ENCODE data around the gene SNAP29.
"Not testable (repeated sequence)": the region's sequence is repeated elsewhere in the genome, so short reads cannot be mapped to it uniquely, and the experiment has no call there.

SNAP29 gene

DNA sequence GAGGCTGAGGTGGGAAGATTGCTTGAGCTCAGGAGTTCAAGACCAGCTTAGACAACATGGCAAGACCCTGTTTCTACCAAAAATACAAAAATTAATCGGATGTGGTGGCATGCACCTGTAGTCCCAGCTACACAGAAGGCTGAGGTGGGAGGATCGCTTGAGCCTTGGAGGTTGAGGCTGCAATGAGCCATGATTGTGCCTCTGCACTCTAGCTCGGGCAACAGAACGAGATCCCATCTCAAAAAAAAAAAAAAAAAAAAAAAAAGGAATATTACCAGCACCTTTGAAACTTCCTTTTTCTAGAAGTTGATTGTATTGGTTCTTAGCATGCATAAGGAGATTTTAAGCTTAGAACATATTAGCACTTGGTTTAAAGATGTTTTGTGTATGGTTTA, 69.8 kb downstream of the SNAP29 start:
- no peak for DNase-seq (ENCODE audit: low read depth in 2 of 3, low spot score in 2 of 3)

DNA sequence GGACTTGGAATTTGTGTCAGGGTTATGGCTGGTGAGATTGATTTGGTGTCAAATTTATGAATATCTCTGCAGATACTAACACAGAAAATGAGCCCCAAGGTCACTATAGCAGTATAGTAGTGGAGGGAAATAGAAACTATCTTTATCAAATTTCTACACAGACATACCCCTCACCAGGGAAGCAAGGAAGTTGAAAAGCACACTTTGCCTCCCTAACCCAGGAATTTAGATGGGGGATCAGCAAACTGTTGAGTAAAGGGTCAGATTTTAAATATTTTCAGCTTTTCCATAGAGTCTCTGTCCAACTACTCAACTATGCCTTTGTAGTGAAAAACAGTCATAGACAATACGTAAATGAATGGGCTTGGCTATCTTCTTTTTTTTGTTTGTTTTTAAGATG, 71.2 kb downstream of the SNAP29 start:
- no peak for DNase-seq (ENCODE audit: low read depth in 2 of 3, low spot score in 2 of 3)

DNA sequence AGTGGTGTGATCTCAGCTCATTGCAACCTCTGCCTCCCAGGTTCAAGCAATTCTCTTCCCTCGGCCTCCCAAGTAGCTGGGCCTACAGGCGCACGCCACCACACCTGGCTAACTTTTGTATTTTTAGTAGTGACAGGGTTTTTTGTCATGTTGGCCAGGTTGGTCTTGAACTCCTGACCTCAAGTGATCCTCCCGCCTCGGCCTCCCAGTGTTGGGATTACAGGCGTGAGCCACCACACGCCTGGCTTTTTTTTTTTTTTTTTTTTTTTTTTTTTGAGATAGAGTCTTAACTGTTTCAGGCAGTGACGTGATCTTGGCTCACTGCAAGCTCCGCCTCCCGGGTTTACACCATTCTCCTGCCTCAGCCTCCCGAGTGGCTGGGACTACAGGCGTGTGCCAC, 71.6 kb downstream of the SNAP29 start:
- DNase-seq (ENCODE audit: low read depth in 2 of 3, low spot score in 2 of 3) = not testable (repeated sequence)

DNA sequence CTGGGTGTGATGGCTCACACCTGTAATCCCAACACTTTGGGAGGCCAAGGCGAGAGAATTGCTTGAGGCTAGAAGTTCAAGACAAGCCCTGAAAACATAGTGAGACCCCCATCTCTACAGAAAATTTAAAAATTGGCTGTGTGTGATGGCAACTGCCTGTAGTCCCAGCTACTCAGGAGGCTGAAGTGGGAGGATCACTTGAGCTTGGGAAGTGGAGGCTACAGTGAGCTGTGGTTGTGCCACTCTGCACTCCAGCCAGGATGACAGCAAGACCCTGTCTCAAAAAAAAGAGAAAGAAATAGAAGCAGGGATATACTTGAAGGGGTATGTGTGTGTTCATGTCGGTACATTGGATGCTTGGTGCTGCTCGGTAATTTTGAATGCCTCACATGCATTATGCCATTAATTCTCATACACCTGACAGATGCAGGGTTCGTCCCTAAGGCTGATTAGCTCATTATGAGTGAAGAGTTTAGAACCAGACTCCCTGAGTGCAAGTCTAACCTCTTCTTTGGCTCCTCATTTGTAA, 72.4 kb downstream of the SNAP29 start:
- no peak for DNase-seq (ENCODE audit: low read depth in 2 of 3, low spot score in 2 of 3)

DNA sequence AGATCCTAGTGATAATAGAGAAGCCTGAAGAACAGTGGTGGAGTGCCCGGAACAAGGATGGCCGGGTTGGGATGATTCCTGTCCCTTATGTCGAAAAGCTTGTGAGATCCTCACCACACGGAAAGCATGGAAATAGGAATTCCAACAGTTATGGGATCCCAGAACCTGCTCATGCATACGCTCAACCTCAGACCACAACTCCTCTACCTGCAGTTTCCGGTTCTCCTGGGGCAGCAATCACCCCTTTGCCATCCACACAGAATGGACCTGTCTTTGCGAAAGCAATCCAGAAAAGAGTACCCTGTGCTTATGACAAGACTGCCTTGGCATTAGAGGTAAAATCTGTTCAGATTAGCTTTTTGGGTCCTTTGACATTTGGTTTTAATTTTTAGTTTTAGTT, 75.1 kb downstream of the SNAP29 start:
- no peak for DNase-seq (ENCODE audit: low read depth in 2 of 3, low spot score in 2 of 3)

DNA sequence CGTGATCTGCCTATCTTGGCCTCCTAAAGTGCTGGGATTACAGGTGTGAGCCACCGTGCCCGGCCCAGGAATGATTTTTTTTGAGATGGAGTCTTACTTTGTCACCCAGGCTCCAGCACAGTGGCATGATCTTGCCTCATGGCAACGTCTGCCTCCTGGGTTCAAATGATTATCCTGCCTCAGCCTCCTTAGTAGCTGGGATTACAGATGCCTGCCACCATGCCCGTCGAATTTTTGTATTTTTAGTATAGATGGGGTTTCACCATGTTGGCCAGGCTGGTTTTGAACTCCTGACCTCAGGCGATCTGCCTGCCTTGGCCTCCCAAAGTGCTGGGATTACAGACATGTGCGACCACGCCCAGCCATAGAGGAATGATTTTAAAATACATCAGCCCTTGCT, 76.2 kb downstream of the SNAP29 start:
- DNase-seq (ENCODE audit: low read depth in 2 of 3, low spot score in 2 of 3) = not testable (repeated sequence)

DNA sequence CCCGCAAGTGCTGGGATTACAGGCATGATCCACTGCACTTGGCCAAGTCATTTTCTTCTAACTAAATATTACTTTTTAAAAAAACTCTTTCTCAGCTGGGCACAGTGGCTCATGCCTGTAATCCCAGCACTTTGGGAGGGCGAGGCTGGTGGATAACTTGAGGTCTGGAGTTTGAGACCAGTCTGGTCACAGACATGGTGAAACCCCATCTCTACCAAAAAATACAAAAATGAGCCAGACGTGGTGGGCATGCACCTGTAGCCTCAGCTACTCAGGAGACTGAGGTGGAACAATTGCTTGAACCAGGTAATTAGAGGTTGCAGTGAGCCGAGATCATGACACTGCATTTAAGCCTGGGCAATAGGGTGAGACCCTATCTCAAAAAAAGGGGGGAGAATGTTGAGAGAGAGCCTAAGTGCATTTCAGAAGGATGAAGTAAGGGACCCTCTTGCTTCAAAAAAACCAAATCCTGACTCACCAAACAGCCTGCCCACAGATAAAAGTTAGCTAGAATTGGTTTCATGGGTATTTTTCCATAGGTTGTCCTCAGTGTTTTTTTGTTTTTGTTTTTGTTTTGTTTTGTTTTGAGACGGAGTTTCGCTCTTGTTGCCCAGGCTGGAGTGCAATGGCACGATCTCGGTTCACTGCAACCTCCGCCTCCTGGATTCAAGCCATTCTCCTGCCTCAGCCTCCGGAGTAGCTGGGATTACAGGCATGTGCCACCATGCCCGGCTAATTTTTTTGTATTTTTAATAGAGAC, 77.2 kb downstream of the SNAP29 start:
- not testable (repeated sequence) for DNase-seq (ENCODE audit: low read depth in 2 of 3, low spot score in 2 of 3)

DNA sequence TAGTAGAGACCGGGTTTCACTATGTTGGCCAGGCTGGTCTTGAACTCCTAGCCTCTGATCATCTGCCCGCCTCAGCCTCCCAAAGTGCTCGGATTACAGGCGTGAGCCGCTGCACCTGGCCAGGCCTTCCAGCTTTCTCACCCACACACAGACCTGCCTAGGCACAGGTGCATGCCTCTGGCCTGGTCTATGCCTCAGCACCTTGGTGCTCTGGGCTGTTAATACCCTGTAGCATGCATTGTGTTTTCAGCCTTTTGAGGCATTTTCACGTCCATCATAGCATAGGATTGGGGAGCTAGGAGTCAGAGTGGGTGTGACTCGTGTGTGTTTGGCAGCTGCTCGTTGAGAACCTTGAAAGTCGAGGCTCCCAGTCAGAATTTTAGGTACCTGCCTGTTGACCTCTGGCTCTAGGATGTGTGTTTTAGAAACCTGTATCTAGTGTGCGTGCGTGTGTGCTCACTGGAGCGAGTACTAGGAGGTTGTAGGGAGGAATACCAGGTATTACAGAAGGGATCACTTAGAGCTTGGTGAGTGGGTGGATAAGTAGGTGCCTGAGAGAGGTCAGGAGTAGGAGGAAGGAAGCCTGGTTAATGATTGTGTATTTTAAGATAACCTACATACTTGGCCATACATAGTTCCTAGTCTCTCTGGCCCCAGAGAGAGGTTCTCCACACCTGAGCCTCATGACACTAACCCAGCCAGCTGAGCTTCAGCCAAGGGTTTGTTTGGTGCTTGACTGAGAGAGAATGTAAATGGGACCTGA, 78.4 kb downstream of the SNAP29 start:
- no peak for DNase-seq (ENCODE audit: low read depth in 2 of 3, low spot score in 2 of 3)

DNA sequence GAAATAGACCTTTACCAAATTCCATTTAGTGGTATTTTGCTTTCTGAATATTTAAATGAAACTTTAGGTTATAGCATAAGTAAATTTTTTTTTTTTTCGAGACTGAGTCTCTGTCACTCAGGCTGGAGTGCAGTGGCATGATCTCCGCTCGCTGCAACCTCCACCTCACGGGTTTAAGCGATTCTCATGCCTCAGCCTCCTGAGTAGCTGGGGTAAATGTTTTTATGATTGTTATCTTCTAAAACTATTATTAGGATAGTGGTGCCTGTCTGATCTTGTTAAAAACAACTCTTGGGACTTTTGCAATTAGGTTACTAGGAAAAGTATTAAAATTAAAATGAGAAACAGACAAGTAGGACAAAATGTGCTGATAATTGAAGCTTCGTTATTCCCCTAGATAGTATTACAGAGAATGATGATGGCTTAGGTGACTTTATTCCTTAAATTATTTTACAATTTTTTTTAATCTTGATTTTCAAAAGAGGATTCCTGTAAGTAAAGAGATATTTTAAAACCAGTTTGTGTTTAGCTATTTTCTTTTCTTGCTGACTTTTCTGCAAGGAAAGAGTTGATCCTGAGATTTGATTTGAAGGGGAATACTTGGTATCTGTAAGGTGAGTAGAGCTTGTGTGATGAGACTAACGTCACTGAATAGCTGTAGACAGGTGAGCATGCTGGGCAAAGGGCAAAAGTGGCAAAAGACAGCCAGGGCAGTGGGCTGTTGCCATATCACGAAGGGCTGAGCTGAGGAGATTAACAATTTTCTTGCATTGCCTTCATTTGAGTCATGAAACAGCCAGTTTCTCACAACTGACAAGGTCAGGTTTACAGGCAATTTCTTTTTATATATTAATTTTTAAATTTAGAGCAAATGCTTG, 79.2 kb downstream of the SNAP29 start:
- no peak for DNase-seq (ENCODE audit: low read depth in 2 of 3, low spot score in 2 of 3)

DNA sequence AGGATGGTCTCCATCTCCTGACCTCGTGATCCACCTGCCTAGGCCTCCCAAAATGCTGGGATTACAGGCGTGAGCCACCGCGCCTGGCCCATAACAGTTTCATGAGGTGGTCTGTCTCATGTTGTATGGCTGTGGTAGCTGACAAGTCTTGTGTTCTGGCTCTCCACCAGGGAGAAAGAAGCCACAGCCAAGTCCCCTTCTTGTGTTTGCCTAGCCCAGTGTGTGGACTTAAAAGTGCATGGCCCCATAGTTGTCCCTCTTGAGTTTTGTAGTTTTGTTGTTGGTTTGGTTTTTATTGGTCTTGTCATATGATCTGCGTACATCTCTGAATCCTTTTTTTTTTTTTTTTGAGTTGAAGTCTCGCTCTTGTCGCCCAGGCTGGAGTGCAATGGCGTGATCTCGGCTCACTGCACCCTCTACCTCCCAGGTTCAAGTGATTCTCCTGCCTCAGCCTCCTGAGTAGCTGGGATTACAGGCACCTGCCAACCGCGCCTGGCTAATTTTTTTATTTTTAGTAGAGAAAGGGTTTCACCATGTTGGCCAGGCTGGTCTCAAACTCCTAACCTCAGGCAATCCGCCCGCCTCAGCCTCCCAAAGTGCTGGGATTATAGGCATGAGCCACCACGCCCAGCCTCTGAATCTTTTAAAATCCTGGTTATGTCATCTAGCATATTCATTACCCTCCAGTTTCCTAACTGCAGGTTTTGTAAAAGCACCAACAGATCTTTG, 80.8 kb downstream of the SNAP29 start:
- DNase-seq (ENCODE audit: low read depth in 2 of 3, low spot score in 2 of 3) = not testable (repeated sequence)

DNA sequence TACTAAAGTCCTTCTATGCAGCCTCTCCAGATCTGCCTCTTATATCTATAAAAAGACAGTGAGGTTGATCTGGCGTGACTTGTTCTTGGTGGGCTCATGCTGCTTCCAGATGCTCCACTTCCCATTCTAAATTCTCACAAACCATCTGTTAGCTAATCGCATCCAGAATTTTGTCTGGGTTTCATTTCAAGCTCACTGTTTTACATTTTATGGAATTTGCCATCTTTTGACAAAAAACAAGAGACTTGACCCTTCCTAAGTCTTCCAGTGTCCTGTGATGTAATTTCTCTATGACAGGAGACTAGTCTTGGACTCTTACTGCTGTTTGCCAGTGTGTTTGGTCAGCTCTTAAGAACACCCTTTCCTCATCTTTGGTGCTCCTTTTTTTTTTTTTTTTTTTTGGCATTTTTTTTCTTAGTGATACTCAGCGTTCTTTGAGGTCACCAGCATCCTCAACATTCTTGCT, 81.4 kb downstream of the SNAP29 start:
- DNase-seq (ENCODE audit: low read depth in 2 of 3, low spot score in 2 of 3) = no peak

Data from activated CD8-positive, alpha-beta memory T cell treated with anti-CD3 and anti-CD28 coated beads for 48 hours (primary cell).